Sigmoid colon (tissue), 7 donors: ENCODE measurements around the gene MIA3. TPM values are rescaled to one million over a fixed set of nuclear protein-coding genes. Genes with fewer than 3 reads are reported as not detected.
"Not testable (repeated sequence)": the region's sequence is repeated elsewhere in the genome, so short reads cannot be mapped to it uniquely, and the experiment has no call there.

Experiments
- DNase-seq: peaks from one replicate; pipeline ENCODE4 v3.0.0-alpha.2; 2019
- H3K27ac ChIP-seq, 4 donors: fragments of 200-600 bp; sonication (generic); one replicate each; pipeline ENCODE4 v1.5.1; 2016 to 2019; ENCODE audit warnings: mild to moderate bottlenecking in 1 of 4
- H3K27me3 ChIP-seq, 3 donors: fragments of 200-600 bp; sonication (generic); one replicate each; pipeline ENCODE4 v1.5.1; 2019; ENCODE audit warnings: mild to moderate bottlenecking in 1 of 3
- H3K36me3 ChIP-seq, 4 donors: fragments of 200-600 bp; sonication (generic); one replicate each; pipeline ENCODE4 v1.5.1; 2016 to 2019
- H3K4me1 ChIP-seq, 4 donors: fragments of 200-600 bp; sonication (generic); one replicate each; pipeline ENCODE4 v1.5.1; 2017 to 2019
- H3K4me3 ChIP-seq, 4 donors: fragments of 200-600 bp; sonication (generic); one replicate each; pipeline ENCODE4 v1.5.1; 2017 to 2019; ENCODE audit warnings: mild to moderate bottlenecking in 2 of 4, moderate library complexity in 1 of 4
- H3K9me3 ChIP-seq, 4 donors: fragments of 200-600 bp in 3 of 4; sonication (generic) in 3 of 4; one replicate each; pipeline versions ENCODE4 v1.5.1 to v1.6.1; 2013 to 2019
- EP300 ChIP-seq, 4 donors: sonication (generic); formaldehyde crosslinking; IDR thresholded peaks; one replicate each; pipeline ENCODE4 v1.6.1; 2017; ENCODE audit warnings: antibody characterized with exemption in 4 of 4
- POLR2A ChIP-seq, 2 donors: fragments of 450-650 bp; IDR thresholded peaks; one replicate each; pipeline ENCODE4 v1.6.1; 2016; ENCODE audit warnings: antibody characterized with exemption in 2 of 2, mild to moderate bottlenecking in 2 of 2, moderate library complexity in 2 of 2
- POLR2AphosphoS5 ChIP-seq, 4 donors: sonication (generic); formaldehyde crosslinking; IDR thresholded peaks; one replicate each; pipeline ENCODE4 v1.6.1; 2017; ENCODE audit warnings: antibody characterized with exemption in 4 of 4
- WGBS, 2 donors: extraction: QIAGEN DNeasy Blood & Tissue Kit; methylation state at CpG; one replicate each; pipeline ENCODE4 v1.1.7; 2013; 5-methylcytosine and 5-hydroxymethylcytosine counted together
- intact Hi-C: fragments of 100-400 bp; cut with DNase I; formaldehyde crosslinking; loops from one replicate; pipeline ENCODE4 v1.15.1; 2023
- polyA plus RNA-seq, 3 donors: library from polyadenylated mRNA; stranded (reverse); fragments of 200-250 nt; gene quantifications; one replicate each; pipeline ENCODE4 v1.2.3, GENCODE V29; 2013
- total RNA-seq, 4 donors: library from RNA; depleted of rRNA; stranded (reverse); fragments of >200 nt; gene quantifications; one replicate each; pipeline ENCODE4 v1.1.0, GENCODE V29; 2016
- TF ChIP-seq, protein P1 (sequence below), 4 experiments: fragments of 450-650 bp in 3 of 4; fragments of 200-600 bp in 1 of 4; IDR thresholded peaks; one replicate each; pipeline ENCODE4 v1.5.1; 2016 to 2019; ENCODE audit warnings: antibody characterized with exemption in 4 of 4, mild to moderate bottlenecking in 3 of 4, moderate library complexity in 2 of 4
- donor health status: healthy with polysubstance abuse.
- donor health status: Bipolar disorder and iron deficiency.
- donor health status: healthy.

Gene MIA3
- total and polyA plus RNA-seq, 7 donors, result 5.4 to 36.4 (median 27.6) TPM

DNA sequence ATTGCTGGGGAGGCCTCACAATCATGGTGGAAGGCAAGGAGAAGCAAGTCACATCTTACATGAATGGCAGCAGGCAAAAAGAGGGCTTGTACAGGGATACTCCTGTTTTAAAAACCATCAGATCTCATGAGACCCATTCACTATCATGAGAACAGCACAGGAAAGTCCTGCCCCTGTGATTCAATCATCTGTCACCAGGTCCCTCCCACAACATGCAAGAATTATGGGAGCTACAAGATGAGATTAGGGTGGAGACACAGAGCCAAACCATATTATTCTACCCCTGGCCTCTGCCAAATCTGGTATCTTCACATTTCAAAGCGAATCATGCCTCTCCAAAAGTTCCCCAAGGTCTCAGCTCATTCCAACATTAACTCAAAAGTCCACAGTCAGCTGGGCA lies 11.1 kb upstream of the MIA3 start:
- intact Hi-C loops, result no loop called here

DNA sequence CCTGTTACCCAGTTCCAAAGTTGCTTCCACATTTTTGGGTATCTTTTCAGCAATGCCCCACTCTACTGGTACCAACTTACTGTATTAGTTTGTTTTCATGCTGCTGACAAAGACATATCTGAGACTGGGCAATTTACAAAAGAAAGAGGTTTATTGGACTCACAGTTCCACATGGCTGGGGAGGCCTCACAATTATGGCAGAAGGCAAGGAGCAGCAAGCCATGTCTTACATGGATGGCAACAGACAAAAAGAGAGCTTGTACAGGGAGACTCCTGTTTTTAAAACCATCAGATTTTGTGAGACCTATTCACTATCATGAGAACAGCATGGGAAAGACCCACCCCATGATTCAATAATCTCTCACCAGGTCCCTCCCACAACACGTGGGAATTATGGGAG lies 8.8 kb upstream of the MIA3 start:
- H3K27ac ChIP-seq, H3K36me3 ChIP-seq, H3K4me3 ChIP-seq, H3K9me3 ChIP-seq, intact Hi-C loops, H3K4me1 ChIP-seq, DNase-seq, H3K27me3 ChIP-seq: not testable (repeated sequence)
- 47 to 61% methylated on average over 1 of the region's 1 CpG for WGBS, 2 donors

More for the DNA sequence above, 11.1 kb upstream of the MIA3 start:
- 94 to 95% methylated on average over 1 of the region's 1 CpG for WGBS, 2 donors
- Histone ChIP-seq H3K4me3 (no peak overlapping the region), H3K4me1 (no peaks in the 10 kb centered on the region), H3K27me3 (no peaks in the 10 kb centered on the region), H3K9me3 (no peaks in the 10 kb centered on the region), H3K36me3 (no peaks in the 10 kb centered on the region), H3K27ac (no peak overlapping the region)
- TF ChIP-seq, protein P1, sequence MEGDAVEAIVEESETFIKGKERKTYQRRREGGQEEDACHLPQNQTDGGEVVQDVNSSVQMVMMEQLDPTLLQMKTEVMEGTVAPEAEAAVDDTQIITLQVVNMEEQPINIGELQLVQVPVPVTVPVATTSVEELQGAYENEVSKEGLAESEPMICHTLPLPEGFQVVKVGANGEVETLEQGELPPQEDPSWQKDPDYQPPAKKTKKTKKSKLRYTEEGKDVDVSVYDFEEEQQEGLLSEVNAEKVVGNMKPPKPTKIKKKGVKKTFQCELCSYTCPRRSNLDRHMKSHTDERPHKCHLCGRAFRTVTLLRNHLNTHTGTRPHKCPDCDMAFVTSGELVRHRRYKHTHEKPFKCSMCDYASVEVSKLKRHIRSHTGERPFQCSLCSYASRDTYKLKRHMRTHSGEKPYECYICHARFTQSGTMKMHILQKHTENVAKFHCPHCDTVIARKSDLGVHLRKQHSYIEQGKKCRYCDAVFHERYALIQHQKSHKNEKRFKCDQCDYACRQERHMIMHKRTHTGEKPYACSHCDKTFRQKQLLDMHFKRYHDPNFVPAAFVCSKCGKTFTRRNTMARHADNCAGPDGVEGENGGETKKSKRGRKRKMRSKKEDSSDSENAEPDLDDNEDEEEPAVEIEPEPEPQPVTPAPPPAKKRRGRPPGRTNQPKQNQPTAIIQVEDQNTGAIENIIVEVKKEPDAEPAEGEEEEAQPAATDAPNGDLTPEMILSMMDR (IDR thresholded peaks at IDR 0.05), result no peak
- TF ChIP-seq POLR2A (IDR thresholded peaks at IDR 0.05), result no peak
- TF ChIP-seq EP300 (IDR thresholded peaks at IDR 0.05), result no peak
- no peak for TF ChIP-seq POLR2AphosphoS5 (IDR thresholded peaks at IDR 0.05)
- DNase-seq, result no peak

DNA sequence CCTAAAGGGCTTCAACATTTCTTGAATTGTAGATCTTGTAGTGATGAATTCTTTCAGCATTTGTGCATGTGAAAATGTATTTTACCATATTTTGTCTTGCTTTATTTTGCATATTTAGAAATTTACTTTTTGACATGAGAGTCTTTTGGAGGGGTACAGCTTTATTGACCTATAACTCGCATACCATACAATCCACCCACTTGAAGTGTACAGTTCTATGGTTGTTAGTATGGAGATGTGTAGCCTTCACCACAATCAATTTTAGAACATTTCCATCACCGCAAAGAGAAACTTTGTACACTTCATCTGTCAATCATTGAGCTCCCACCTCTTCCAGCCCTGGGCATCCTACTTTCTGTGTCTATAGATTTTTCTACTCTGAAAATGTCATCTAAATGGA lies 7.2 kb upstream of the MIA3 start:
- no peak for TF ChIP-seq POLR2A (IDR thresholded peaks at IDR 0.05)
- H3K36me3 ChIP-seq, result no peaks in the 10 kb centered on the region
- H3K4me1 ChIP-seq, result no peaks in the 10 kb centered on the region
- WGBS, 2 donors, result 97% methylated on average over 2 of the region's 2 CpGs
- H3K27ac ChIP-seq, result no peak overlapping the region
- H3K27me3 ChIP-seq, result no peaks in the 10 kb centered on the region
- no peak overlapping the region for H3K4me3 ChIP-seq
- intact Hi-C loops, result no loop called here
- no peak for DNase-seq
- no peaks in the 10 kb centered on the region for H3K9me3 ChIP-seq

DNA sequence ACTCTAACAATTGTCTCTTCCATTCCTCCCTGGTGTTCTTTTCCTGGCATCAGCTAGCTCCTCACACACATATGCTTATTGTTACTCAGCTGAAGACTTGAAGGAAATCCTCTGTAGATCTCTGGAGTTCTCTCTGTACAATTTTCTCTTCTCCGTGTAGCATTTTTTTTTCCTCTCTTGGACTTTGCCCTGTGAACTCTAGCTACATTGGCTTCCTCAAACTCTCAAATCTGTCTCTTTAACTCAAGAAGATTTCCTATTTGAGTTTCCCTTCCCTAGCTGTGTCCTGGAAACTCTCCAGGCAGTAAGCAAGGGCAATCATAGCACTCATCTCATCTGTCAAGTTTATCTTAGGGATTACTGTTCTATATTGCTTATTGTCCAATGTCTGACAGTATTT lies 4.3 kb upstream of the MIA3 start:
- H3K27me3 ChIP-seq, result no peaks in the 10 kb centered on the region
- TF ChIP-seq POLR2AphosphoS5 (IDR thresholded peaks at IDR 0.05) (no peak), EP300 (IDR thresholded peaks at IDR 0.05) (no peak), POLR2A (IDR thresholded peaks at IDR 0.05) (no peak)
- TF ChIP-seq, protein P1 (IDR thresholded peaks at IDR 0.05), result no peak
- WGBS, 2 donors, result 7 to 48% methylated on average over 1 of the region's 1 CpG
- peaks cover 0 to 7% (median 4%) of the 10 kb centered on the region in 4 donors for H3K4me1 ChIP-seq
- H3K4me3 ChIP-seq, result no peak overlapping the region
- H3K27ac ChIP-seq, result no peak overlapping the region
- no peaks in the 10 kb centered on the region for H3K9me3 ChIP-seq
- no peaks in the 10 kb centered on the region for H3K36me3 ChIP-seq
- DNase-seq, result no peak
- intact Hi-C loops, result no loop called here

DNA sequence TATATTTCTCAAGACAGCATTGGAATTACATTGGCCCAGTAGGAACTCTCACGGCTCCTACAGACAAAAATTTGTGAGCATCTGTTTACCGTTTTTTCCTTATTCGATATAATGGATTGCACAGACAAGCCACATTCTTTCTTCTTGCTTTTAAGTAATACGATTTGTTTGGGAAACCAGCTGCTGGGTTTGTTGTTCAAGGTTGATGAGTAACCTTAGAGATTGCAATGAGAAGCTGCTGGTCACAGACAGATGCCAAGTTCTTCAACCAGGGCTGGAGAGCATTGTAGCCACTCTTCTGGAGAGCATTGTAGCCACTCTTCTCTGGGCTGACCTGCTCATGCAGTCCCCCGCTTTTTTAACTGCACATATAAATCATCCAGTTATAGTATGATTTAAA lies 1.4 kb upstream of the MIA3 start:
- TF ChIP-seq POLR2A (IDR thresholded peaks at IDR 0.05) (no peak), POLR2AphosphoS5 (IDR thresholded peaks at IDR 0.05) (peak in 1 of 4 donors; percentile 16)
- WGBS, 2 donors, result 58 to 76% methylated on average over 5 of the region's 5 CpGs

DNA sequence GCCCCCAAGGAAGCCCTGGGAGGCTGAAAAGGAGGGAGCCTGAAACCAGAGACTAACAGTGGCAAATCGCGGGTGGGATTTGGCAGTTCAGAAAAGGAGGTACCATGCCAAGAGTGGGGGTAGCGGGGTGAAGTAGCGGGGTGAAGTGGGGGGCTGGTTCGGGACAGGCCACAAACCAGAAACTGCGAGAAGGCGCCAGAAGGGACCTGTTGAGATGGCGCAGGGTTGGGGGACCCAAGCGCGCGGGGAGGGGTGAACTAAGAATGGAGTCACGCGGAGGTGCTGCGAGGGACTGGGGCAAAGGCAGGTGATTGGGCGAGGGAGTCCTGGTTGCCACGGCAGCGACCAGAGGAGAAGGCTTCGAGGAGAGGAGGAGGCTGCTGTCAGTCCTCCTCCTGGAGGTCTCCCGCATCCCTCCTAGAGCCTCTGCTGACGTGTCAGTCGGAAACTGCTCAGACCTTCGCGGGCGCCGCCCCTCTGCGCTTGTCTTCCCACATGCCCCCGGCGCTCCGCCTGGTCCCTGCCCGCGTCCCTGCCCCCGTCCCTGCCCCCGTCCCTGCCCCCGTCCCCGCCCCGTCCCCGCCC lies 438 bp upstream of the MIA3 start:
- intact Hi-C loops, result loop anchor here (2.0 kb wide), 2 partner anchors 27 to 95 kb away; partner anchors contain the start of genes AIDA and BROX
- peak overlapping the region; percentile 73 to 83 (median 80) for H3K27ac ChIP-seq
- no peaks in the 10 kb centered on the region for H3K27me3 ChIP-seq
- peak; percentile 98 for DNase-seq
- peaks cover 0 to 20% (median 15%) of the 10 kb centered on the region in 4 donors for H3K4me1 ChIP-seq
- peak overlapping the region; percentile 35 to 100 (median 98) for H3K4me3 ChIP-seq
- H3K36me3 ChIP-seq, result peaks cover 0 to 11% (median 0%) of the 10 kb centered on the region in 4 donors
- no peaks in the 10 kb centered on the region for H3K9me3 ChIP-seq
- 2 to 4% methylated on average over 34 to 37 of the region's 37 CpGs for WGBS, 2 donors
- TF ChIP-seq POLR2AphosphoS5 (IDR thresholded peaks at IDR 0.05) (peak; percentile 45 to 74 (median 56)), EP300 (IDR thresholded peaks at IDR 0.05) (no peak), POLR2A (IDR thresholded peaks at IDR 0.05) (peak; percentile 11 to 21)
- TF ChIP-seq, protein P1 (IDR thresholded peaks at IDR 0.05), result no peak

More for the DNA sequence above, 1.4 kb upstream of the MIA3 start:
- no peak for DNase-seq
- Histone ChIP-seq H3K27ac (peak overlapping the region in 2 of 4 donors; percentile 81 to 83), H3K4me1 (peaks cover 0 to 20% (median 15%) of the 10 kb centered on the region in 4 donors), H3K27me3 (no peaks in the 10 kb centered on the region), H3K9me3 (no peaks in the 10 kb centered on the region), H3K4me3 (no peak overlapping the region), H3K36me3 (peaks cover 0 to 4% (median 0%) of the 10 kb centered on the region in 4 donors)
- intact Hi-C loops, result loop anchor here (2.0 kb wide), 2 partner anchors 26 to 96 kb away; partner anchors contain the start of genes AIDA and BROX
